ENCODE data around the gene HUS1.
"Not testable (repeated sequence)": the region's sequence is repeated elsewhere in the genome, so short reads cannot be mapped to it uniquely, and the experiment has no call there.

Gene HUS1

DNA sequence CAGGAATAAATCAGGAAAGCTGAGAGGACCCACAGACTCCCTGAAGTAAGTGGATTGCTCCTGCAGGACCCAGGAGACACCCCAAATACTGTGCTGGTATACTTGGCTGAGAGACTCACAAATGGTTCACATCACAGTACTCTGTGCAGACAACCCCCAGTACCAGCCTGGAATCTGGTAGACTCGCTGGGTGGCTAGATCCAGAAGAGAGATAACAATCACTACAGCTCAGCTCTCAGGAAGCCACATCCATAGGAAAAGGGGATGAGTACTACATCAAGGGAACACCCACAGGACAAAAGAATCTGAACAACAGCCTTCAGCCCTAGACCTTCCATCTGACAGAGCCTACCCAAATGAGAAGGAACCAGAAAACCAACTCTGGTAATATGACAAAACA, 62.9 kb downstream of the HUS1 start:
- DNase-seq: not testable (repeated sequence)

DNA sequence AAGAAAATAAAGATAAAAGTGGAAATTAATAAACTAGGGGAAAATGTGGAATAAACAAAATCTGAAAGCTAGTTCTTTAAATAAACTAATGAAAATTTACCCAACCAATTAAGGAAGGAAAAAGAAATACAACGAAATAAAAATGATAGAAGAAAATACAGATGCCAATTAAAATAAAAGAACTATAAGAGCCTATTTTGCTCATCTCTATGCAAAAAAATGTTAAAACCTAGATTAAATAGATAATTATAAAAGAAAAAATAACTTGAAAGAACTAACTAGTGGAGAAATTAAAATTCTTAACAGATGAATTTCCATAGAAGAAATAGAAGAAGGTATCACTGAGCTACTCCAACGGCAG, 63.8 kb downstream of the HUS1 start:
- DNase-seq: no peak

- no peak for DNase-seq
These were observed 64.4 kb downstream of the HUS1 start for GRCh38 chr7:47914717-47915615.

Measured in activated CD4-positive, CD25-positive, alpha-beta regulatory T cell treated with anti-CD3 and anti-CD28 coated beads, Interleukin-2, amount 50 U/mL, for 72 hours (primary cell).